NCI-H2029 (cell line): ENCODE results near the gene CD1E.
"Not testable (repeated sequence)": the region's sequence is repeated elsewhere in the genome, so short reads cannot be mapped to it uniquely, and the experiment has no call there.

Experiments
- DNase-seq: peaks from one replicate; lab custom pipeline; 2025; lab: John Stamatoyannopoulos, UW

The CD1E gene

GRCh38 chr1:158353303-158354075 is at the start of gene CD1E:
TSS of gene CD1E (plus strand) at chr1:158353894. CDS start at chr1:158353989, 95 bp downstream.
- no peak for DNase-seq

GRCh38 chr1:158310623-158311022 is 43.1 kb upstream of the CD1E start:
- no peak for DNase-seq

GRCh38 chr1:158311066-158311465 is 42.6 kb upstream of the CD1E start:
- DNase-seq, result no peak

GRCh38 chr1:158323866-158324265 is 29.8 kb upstream of the CD1E start:
- no peak for DNase-seq

GRCh38 chr1:158324395-158324794 is 29.3 kb upstream of the CD1E start:
- no peak for DNase-seq

- no peak for DNase-seq
These were observed 26.2 kb upstream of the CD1E start for GRCh38 chr1:158327481-158327880.

- DNase-seq, result no peak
These were observed 25.3 kb upstream of the CD1E start for GRCh38 chr1:158328426-158328825.

- no peak for DNase-seq
These were observed 24.4 kb upstream of the CD1E start for GRCh38 chr1:158329300-158329699.

GRCh38 chr1:158329733-158330132 is 24.0 kb upstream of the CD1E start:
- no peak for DNase-seq

- no peak for DNase-seq
These were observed 23.1 kb upstream of the CD1E start for GRCh38 chr1:158330391-158331105.

- no peak for DNase-seq
These were observed 22.6 kb upstream of the CD1E start for GRCh38 chr1:158331106-158331425.

GRCh38 chr1:158331481-158332150 is 22.1 kb upstream of the CD1E start, which contains the start of gene CD1B:
TSS of gene CD1B (minus strand) at chr1:158331531. CDS start at chr1:158331423, 108 bp downstream.
- DNase-seq, result no peak

- no peak for DNase-seq
These were observed 20.1 kb upstream of the CD1E start for GRCh38 chr1:158333405-158334155.

- DNase-seq, result no peak
These were observed 19.0 kb upstream of the CD1E start for GRCh38 chr1:158334526-158335212.

GRCh38 chr1:158335213-158335532 is 18.5 kb upstream of the CD1E start:
- no peak for DNase-seq

- peak; percentile 15 for DNase-seq
These were observed 17.3 kb upstream of the CD1E start for GRCh38 chr1:158336413-158336812.

GRCh38 chr1:158348946-158349345 is 4.7 kb upstream of the CD1E start:
- DNase-seq, result not testable (repeated sequence)

GRCh38 chr1:158354255-158354654 is 561 bp downstream of the CD1E start:
- no peak for DNase-seq

GRCh38 chr1:158355773-158356285 is 2.1 kb downstream of the CD1E start:
- no peak for DNase-seq

- DNase-seq, result no peak
These were observed 2.9 kb downstream of the CD1E start for GRCh38 chr1:158356616-158357015.

GRCh38 chr1:158357441-158357840 is 3.7 kb downstream of the CD1E start:
- DNase-seq, result no peak

GRCh38 chr1:158362482-158362881 is 8.8 kb downstream of the CD1E start:
- no peak for DNase-seq
